Astrocyte of the cerebellum (primary cell): ENCODE measurements around the gene JARID2.

Experiments
- DNase-seq: peaks from one replicate; pipeline ENCODE4 v3.0.0-alpha.2; 2011; ENCODE audit warnings: low read depth
- H3K4me3 ChIP-seq: 2 replicates; pipeline ENCODE4 v1.5.1; 2011; ENCODE audit warnings: mild to moderate bottlenecking, low read depth, low read length, moderate library complexity
- in situ Hi-C: cut with HindIII; loops from 2 replicates; pipeline ENCODE4 v1.10.0; 2017; ENCODE audit warnings: low sequenced_read_pairs
- TF ChIP-seq, protein P1 (sequence below): IDR thresholded peaks from 2 replicates; pipeline ENCODE4 v1.5.1; 2012; ENCODE audit warnings: low read length, low read depth, moderate library complexity, mild to moderate bottlenecking; ENCODE audit errors: missing control alignments

The JARID2 gene

DNA sequence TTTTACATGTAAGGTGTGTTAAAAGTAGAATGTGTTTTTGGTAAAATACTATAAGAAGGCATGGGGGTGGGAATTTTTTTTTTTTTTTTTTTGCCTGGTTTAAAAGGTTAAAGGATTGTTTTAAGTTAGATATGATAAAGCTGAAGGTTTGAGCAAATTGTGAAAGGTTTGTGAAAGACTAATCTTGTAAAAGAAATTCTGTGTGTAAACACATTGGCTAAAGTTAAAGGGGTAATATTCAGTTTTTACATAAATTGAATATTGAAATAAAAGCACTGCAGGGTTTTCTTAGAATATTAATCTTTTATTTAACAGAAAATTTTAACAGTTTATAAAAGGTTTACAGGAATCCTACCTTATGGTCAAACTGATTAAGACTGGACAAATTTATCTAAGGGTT, 311.3 kb downstream of the JARID2 start:
- DNase-seq = no peak
- H3K4me3 ChIP-seq = no peak overlapping the region
- in situ Hi-C loops = no loop called here
- TF ChIP-seq, protein P1, sequence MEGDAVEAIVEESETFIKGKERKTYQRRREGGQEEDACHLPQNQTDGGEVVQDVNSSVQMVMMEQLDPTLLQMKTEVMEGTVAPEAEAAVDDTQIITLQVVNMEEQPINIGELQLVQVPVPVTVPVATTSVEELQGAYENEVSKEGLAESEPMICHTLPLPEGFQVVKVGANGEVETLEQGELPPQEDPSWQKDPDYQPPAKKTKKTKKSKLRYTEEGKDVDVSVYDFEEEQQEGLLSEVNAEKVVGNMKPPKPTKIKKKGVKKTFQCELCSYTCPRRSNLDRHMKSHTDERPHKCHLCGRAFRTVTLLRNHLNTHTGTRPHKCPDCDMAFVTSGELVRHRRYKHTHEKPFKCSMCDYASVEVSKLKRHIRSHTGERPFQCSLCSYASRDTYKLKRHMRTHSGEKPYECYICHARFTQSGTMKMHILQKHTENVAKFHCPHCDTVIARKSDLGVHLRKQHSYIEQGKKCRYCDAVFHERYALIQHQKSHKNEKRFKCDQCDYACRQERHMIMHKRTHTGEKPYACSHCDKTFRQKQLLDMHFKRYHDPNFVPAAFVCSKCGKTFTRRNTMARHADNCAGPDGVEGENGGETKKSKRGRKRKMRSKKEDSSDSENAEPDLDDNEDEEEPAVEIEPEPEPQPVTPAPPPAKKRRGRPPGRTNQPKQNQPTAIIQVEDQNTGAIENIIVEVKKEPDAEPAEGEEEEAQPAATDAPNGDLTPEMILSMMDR = no peak

DNA sequence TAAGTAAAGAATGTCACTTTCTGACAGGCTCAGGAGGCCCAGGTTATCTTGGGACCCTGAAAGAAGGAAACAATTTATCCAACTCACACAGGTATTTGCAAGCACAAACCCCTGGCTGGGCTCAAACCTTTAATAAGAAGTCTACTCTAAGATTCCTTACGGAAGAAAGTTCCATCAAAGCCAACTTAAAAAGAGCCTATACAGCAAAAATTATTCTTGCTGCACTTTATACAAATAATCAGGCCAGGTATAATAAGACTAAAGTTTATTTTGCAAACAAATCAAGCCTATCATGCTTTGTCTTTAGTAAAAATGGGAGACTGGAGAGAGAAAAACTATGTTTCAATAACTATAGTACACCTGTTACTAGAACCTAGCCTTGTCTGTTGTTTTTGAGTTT, 314.8 kb downstream of the JARID2 start:
- DNase-seq = no peak
- TF ChIP-seq, protein P1 = no peak
- in situ Hi-C loops = no loop called here
- H3K4me3 ChIP-seq = no peak overlapping the region

DNA sequence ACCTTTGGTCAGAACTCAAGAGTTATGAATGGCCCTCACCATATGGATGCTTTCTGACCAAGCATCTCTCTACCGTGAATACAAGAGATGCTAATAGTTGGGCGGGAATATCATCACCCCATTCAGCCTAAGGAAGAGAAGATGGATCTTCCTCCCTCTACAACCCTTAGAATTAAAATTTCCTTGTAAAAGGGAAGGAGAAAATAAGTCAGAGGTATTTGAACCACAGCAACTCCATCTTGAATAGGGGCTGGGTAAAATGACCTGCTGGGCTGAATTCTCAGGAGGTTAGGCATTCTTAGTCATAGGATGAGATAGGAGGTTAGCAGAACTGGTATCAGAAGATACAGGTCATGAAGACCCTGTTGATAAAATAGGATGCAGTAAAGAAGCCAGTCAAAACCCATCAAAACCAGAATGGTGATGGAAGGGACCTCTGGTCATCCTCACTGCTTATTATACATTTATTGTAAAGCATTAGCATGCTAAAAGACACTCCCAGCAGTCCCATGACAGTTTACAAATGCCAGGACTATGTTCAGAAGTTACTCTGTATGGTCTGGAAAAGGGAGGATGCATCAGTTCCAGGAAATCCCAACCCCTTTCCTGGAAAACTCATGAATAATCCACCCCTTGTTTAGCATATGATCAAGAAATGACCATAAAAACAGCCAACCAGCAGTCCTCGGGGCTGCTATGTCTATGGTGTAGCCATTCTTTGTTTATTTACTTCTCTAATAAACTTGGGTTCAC, 315.8 kb downstream of the JARID2 start:
- TF ChIP-seq, protein P1 = no peak
- in situ Hi-C loops = no loop called here
- no peak overlapping the region for H3K4me3 ChIP-seq

DNA sequence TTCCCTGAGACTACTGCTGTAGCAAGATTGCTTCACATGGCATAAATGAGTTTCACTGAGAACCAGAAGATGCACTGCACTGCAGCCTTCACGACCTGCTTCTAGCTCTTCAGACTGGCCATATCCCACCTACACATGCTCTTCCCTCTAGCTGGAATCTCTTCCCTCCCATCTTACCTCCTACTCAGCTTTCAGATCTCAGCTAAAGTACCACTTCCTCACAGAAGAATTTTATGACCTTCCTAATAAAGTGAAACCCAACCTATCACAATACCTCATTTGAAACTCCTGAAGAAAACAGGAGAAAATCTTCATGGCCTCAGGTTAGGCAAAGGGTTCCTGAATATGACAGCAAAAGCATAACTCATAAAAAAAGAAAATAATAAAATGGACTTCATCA, 317.1 kb downstream of the JARID2 start:
- no peak for DNase-seq
- in situ Hi-C loops = no loop called here
- no peak overlapping the region for H3K4me3 ChIP-seq
- TF ChIP-seq, protein P1 = no peak

More for the DNA sequence above, 315.8 kb downstream of the JARID2 start:
- DNase-seq = no peak

DNA sequence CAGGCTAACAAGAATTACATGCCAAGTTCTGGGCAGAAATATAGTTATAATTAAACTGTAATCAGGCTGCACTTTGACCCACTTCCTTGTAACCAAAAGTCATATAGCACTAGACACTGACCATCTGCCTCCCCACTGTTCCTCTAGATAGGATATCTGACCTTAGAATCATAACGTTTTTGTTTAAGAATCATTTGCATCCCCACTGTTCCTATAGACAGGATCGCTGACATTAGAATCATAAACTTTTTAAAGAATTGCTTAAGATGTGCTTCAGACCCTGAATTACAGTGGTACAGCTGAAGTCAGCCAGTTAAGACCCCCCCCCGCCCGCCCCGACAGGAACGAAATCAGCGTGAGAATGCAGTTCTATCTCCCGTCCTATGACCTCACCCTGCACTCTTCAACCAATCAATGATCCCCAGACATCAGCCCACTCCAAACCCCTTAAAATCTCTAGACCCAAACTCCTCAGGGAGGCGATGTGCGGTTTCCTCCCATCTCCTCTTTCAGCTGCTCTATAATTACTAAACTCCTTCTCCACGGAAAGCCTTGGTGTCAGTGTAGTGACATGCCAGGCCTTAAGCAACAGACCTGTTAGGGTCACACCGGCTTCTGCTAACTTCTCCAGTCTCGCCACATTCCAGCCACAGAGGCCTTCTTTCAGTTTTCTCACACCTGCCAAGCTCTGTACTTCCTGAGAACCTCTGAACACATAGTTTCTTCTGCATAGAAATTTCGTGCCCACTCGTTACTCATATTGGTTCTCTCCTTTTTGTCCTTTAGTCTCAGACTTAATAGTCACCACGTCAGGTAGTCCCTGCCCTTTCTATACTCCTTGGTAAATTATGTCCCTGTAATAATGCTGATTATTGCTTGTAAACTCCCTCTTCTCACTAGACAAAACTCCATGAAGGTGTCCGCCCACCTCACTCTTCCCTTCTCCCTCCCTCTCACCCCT, 323.4 kb downstream of the JARID2 start:
- H3K4me3 ChIP-seq = no peak overlapping the region
- TF ChIP-seq, protein P1 = no peak
- DNase-seq = no peak
- in situ Hi-C loops = no loop called here

DNA sequence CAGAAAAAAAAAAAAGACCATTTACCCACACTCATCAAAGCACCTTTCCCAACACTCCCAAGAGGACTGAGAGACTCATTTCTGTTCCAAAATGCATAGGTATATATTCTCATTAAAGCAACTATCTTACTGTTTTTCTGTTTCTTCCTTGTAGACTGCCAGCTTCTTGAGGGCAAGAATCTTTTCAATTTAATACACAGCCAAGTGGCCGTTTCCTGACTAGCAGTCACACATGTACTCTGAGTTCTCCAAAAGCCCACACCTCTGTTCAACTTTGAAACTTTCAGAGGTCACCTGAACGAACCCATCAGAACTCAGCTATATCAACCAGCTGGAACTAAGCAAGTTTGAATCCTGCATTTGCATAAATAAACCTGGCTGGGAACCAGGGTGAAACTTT, 324.3 kb downstream of the JARID2 start:
- no peak overlapping the region for H3K4me3 ChIP-seq
- DNase-seq = no peak
- in situ Hi-C loops = no loop called here
- TF ChIP-seq, protein P1 = no peak
